Glomerular endothelial cell (primary cell): Measurements from ENCODE around the gene DCN. TPM values are rescaled to one million over a fixed set of nuclear protein-coding genes. Genes with fewer than 3 reads are reported as not detected.

Experiments
- DNase-seq: peaks from one replicate; pipeline ENCODE4 v3.0.0-alpha.2; 2011; ENCODE audit warnings: low read depth, low spot score; ENCODE audit errors: extremely low read depth
- total RNA-seq: library from RNA; depleted of rRNA; stranded (reverse); fragments of >200 nt; gene quantifications from 2 replicates; pipeline ENCODE4 v1.2.3, GENCODE V29; 2015

The DCN gene
- total RNA-seq, 1 donor from 2014 or later, result 16.2 TPM

GRCh38 chr12:91104812-91105466 lies 77.7 kb downstream of the DCN start:
- no peak for DNase-seq

GRCh38 chr12:91103624-91104023 lies 79.0 kb downstream of the DCN start:
- DNase-seq, result no peak

GRCh38 chr12:91103101-91103500 lies 79.5 kb downstream of the DCN start:
- DNase-seq, result no peak

- no peak for DNase-seq
These were observed 81.7 kb downstream of the DCN start for GRCh38 chr12:91100906-91101305.

GRCh38 chr12:91099836-91100235 lies 82.8 kb downstream of the DCN start:
- DNase-seq, result no peak

GRCh38 chr12:91099341-91099740 lies 83.3 kb downstream of the DCN start:
- DNase-seq, result no peak

GRCh38 chr12:91098941-91099340 lies 83.7 kb downstream of the DCN start:
- no peak for DNase-seq

- DNase-seq, result no peak
These were observed 84.2 kb downstream of the DCN start for GRCh38 chr12:91098461-91098860.

- DNase-seq, result no peak
These were observed 87.7 kb downstream of the DCN start for GRCh38 chr12:91094957-91095356.

- DNase-seq, result no peak
These were observed 88.5 kb downstream of the DCN start for GRCh38 chr12:91094032-91094662.

GRCh38 chr12:91093341-91093740 lies 89.3 kb downstream of the DCN start:
- DNase-seq, result no peak

GRCh38 chr12:91091916-91092715 lies 90.5 kb downstream of the DCN start:
- DNase-seq, result no peak

Other genes starting within 250 kb of the DCN start
- gene CCER1, start 227.6 kb downstream of the DCN start, total RNA-seq, result not detected in 2 replicates
- gene EPYC, start 177.8 kb downstream of the DCN start, total RNA-seq, result not detected in 2 replicates
- not detected in 2 replicates for gene KERA, start 124.8 kb downstream of the DCN start, total RNA-seq
- 0.73 and 1.9 TPM in 2 replicates for gene LUM, start 71.3 kb downstream of the DCN start, total RNA-seq